HPDE6-E6E7 (cell line): ENCODE results near the gene SLC20A1.
"Not testable (repeated sequence)": the region's sequence is repeated elsewhere in the genome, so short reads cannot be mapped to it uniquely, and the experiment has no call there.

Experiments
- DNase-seq: peaks from one replicate; pipeline ENCODE4 v3.0.0; 2011; ENCODE audit warnings: missing footprints; ENCODE audit errors: extremely low spot score

SLC20A1 gene

GRCh38 chr2:112646791-112647689 lies 1.3 kb downstream of the SLC20A1 start:
- no peak for DNase-seq

GRCh38 chr2:112648081-112648480 lies 2.3 kb downstream of the SLC20A1 start:
- DNase-seq, result no peak

GRCh38 chr2:112656679-112657078 lies 10.9 kb downstream of the SLC20A1 start:
- DNase-seq, result no peak

- DNase-seq, result no peak
These were observed 12.6 kb downstream of the SLC20A1 start for GRCh38 chr2:112658301-112658700.

DNA sequence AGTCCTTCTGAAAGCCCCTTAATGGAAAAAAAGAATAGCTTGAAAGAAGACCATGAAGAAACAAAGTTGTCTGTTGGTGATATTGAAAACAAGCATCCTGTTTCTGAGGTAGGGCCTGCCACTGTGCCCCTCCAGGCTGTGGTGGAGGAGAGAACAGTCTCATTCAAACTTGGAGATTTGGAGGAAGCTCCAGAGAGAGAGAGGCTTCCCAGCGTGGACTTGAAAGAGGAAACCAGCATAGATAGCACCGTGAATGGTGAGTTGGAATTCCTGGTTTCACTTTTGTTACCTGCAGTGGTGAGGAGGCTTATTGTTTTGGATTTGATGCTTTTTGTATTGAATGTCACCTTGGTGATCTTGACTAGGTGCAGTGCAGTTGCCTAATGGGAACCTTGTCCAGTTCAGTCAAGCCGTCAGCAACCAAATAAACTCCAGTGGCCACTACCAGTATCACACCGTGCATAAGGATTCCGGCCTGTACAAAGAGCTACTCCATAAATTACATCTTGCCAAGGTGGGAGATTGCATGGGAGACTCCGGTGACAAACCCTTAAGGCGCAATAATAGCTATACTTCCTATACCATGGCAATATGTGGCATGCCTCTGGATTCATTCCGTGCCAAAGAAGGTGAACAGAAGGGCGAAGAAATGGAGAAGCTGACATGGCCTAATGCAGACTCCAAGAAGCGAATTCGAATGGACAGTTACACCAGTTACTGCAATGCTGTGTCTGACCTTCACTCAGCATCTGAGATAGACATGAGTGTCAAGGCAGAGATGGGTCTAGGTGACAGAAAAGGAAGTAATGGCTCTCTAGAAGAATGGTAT lies 13.3 kb downstream of the SLC20A1 start:
- no peak for DNase-seq

GRCh38 chr2:112660138-112660537 lies 14.4 kb downstream of the SLC20A1 start:
- DNase-seq, result no peak

DNA sequence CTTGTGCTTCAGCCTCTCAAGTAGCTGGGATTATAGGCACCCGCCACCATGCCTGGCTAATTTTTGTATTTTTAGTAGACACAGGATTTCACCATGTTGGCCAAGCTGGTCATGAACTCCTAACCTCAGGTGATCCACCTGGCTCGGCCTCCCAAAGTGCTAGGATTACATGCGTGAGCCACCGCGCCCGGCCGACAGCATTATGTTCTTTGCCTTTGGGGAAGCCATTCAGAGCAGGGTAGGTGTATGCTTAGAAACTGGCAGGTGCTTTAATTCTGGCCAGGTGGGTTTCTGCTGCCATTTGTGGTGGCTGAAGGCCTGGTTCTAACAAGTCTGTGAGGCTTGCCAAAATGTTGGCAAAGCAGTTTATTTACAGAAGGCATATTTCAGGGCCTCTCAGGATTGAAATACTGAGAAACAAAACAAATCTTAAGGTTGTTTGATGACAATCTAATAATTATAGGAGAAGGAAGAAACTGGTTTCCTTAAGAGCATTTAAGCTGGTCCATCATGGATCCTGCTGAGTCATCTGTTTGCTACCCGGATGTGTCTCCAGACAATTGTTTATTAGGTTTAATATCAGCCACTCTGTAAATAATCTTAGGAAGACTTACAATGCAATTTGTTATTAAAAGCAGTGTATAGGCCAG lies 16.0 kb downstream of the SLC20A1 start:
- DNase-seq, result no peak

DNA sequence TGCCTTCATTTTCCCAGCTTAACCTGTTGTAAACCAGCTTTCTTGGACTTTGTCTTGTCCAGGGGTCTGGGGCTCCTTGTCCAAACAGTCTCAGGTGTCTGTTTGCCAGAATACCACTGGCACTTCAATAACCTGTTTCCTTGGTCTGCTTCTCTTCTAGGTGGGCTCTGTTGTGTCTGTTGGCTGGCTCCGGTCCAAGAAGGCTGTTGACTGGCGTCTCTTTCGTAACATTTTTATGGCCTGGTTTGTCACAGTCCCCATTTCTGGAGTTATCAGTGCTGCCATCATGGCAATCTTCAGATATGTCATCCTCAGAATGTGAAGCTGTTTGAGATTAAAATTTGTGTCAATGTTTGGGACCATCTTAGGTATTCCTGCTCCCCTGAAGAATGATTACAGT lies 17.0 kb downstream of the SLC20A1 start:
- no peak for DNase-seq

GRCh38 chr2:112664689-112665088 lies 18.9 kb downstream of the SLC20A1 start:
- no peak for DNase-seq

DNA sequence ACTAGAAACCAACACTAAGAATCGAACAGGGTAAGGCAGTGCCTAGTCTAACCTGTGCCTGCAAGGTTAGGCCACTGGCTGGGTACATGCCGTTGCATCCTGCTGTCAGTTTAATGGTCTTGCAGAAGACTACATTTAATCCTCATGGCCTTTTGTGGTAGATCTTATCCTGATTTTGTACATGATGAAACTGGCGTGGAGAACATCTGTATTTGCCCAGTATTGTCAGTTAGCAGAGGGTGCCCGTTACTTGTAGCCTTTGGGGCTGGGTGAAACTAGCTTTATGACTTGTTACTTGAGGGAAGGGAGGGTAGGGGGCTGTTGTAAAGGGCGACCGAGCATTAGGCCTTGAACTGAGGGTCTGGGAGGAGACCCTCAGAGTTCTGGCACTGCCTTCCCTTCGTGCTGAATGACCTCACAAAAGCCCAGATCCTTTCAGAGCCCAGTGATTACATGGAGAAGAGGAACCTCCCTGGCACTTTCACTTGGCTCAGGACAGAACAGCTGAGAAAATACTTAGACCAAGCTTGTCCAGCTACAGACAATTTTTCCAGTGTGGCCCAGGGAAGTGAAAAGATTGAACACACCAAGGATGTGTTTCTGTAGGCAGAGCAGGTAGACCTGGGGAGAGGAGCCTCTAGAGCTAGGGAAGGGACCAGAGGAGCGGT lies 19.5 kb downstream of the SLC20A1 start:
- DNase-seq, result no peak

- no peak for DNase-seq
These were observed 21.0 kb downstream of the SLC20A1 start for GRCh38 chr2:112666761-112667122.

GRCh38 chr2:112667540-112667939 lies 21.8 kb downstream of the SLC20A1 start:
- not testable (repeated sequence) for DNase-seq

DNA sequence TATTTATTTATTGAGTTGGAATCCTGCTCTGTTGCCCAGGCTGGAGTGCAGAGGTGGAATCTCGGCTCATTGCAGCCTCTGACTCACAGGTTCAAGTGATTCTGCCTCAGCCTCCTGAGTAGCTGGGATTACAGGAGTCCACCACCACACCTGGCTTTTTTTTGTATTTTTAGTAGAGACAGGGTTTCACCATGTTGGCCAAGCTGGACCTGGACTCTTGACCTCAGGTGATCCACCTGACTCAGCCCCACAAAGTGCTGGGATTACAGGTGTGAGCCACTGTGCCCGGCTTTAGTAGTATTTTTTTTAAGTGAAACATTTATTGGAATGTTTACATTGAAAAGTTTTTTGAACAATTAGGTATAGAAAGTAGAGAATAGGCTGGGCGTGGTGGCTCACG lies 23.9 kb downstream of the SLC20A1 start:
- no peak for DNase-seq

GRCh38 chr2:112670252-112671022 lies 24.7 kb downstream of the SLC20A1 start:
- DNase-seq, result no peak

DNA sequence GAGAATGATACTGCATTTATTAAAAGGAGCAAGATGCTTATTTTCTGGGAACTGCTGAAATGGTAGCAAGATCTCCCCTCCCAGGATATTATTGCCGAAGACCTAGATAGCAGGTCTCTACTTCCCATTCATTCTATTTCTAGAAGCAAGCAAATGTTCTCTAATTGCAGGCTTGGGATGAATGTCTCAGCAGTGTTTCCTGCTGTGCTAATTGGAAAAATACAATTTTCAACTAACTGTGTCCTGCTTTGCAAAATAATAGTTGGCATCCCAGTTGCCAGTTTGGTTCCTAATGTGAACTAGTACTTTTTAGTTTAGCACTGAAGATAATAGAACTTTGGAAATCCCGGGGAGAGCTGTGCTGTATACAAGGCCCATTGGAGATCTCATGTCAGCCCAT lies 26.1 kb downstream of the SLC20A1 start:
- DNase-seq, result no peak

DNA sequence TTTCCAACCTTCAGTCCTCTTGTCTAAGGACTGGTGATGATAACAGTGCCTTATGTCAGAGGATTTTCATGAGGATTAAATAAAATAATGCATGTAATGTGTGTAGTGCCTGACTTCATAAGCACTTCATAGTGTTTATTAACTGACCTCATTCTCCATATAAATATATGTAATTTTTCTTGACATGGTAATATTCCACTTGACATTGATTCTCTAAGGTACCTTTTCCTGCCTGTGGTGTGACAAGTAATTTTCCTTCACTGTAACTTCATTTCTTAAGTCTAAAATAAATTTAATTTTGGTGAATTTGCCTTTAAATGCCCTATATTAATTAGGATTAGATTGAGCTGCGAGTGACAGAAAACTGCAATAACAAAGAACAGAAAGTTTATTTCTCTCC lies 27.3 kb downstream of the SLC20A1 start:
- DNase-seq, result no peak

GRCh38 chr2:112674229-112674628 lies 28.5 kb downstream of the SLC20A1 start:
- no peak for DNase-seq

- no peak for DNase-seq
These were observed 33.7 kb downstream of the SLC20A1 start for GRCh38 chr2:112679484-112679883.

DNA sequence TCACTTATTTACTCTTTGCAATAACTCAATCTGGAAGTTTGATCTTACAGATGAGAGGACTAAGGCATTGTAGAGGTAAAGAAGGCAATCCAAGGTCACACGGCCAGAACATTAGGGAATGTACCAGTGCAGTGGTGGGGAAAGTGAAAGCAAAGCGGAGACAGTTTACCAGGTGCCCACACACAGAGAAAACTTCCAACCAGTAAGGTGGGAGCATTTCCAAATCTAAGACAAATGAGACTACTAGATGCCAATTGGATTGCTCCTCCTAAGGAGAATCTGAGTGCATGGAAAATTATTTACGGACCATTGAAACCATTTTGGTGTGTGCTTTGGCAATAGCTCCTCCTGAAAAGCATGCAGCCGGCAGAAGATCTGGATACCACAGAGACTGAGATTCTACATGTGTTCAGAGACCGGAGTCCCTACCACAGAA lies 34.9 kb downstream of the SLC20A1 start:
- no peak for DNase-seq

DNA sequence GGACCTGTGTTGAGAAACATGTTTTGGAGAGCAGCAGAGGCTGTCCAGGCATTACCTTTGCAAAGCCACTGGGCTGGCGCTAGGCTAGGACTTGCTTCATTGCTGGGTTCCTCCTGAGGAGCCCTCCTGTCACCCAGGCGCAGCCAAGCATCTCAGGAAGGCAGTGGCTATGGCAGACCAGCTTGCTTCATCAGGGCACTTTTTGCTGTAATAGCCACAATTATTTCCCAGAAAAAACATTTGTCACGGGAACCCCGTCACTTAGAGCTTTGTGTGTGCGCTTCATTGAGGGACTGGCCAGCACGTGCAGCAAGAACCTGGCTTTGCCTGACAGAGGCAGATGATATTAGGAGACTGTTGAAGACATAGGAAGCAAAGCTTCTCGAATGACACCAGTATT lies 36.4 kb downstream of the SLC20A1 start:
- no peak for DNase-seq
